ENCODE measurements around the gene FARSB.

DNA sequence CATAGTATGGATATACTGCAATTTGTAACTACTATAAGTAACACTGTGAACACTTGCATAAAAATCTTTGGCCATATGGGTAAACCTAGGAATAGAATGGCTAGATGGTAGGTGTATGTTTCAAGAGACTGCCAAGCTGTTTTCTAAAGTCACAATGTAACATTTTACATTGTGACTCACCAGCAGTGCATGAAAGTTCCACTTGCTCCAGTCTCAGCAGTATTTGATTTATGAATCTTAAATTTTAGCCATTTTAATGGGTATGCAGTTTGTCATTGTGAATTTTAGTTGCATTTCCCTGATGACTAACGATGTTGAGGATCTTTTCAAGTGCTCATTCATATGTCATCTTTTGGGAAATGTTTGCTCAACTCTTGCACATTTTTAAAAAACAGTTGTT is 86.1 kb downstream of the FARSB start:
- TF ChIP-seq, protein P1, sequence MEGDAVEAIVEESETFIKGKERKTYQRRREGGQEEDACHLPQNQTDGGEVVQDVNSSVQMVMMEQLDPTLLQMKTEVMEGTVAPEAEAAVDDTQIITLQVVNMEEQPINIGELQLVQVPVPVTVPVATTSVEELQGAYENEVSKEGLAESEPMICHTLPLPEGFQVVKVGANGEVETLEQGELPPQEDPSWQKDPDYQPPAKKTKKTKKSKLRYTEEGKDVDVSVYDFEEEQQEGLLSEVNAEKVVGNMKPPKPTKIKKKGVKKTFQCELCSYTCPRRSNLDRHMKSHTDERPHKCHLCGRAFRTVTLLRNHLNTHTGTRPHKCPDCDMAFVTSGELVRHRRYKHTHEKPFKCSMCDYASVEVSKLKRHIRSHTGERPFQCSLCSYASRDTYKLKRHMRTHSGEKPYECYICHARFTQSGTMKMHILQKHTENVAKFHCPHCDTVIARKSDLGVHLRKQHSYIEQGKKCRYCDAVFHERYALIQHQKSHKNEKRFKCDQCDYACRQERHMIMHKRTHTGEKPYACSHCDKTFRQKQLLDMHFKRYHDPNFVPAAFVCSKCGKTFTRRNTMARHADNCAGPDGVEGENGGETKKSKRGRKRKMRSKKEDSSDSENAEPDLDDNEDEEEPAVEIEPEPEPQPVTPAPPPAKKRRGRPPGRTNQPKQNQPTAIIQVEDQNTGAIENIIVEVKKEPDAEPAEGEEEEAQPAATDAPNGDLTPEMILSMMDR (IDR thresholded peaks at IDR 0.05) = no peak
- no peak for TF ChIP-seq POLR2A (IDR thresholded peaks at IDR 0.05)

Data from vagina (tissue), 2 donors.